ENCODE measurements around the gene IFNA2. TPM values are rescaled to one million over a fixed set of nuclear protein-coding genes. Genes with fewer than 3 reads are reported as not detected.

The IFNA2 gene
- total RNA-seq, 1 experiment from 2014 or later = not detected

DNA sequence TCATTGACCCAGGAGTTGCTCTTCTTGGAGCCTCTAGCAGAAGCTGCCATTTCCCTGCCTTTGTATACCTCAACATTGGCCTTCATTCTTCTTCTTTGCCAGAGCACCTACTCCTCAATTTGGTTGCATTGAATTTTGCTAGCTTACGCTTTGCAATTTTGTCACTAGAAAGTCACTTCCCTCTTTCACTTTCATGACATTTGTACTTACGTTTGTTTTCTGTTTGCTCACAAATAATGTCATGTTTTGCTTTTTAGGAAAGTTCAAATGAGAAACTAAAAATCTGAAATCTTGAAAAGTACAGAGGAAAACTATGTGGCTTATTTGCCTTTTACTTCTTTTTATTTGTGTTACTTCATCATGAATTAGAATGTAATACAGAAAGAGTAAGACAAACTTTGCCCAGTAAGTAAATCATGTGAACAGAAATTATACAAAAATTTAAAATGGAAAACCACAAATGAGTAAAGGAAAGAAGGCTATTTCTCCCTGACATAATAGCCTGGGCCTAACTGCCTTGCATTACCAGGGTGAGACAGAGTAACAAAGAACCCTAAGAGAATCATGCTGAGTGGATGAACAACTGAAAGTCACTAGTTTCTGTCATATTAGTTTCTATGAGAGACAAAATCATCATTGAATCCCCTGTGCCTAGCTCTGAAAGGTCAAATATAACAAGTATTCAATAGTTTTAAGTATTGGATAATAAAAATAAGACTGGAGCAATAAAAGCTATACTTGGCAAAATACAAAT lies 47.7 kb upstream of the IFNA2 start:
- intact Hi-C loops (cut with micrococcal nuclease; ENCODE audit: unreplicated experiment) = no loop called here
- Histone ChIP-seq H3K9me2 (ENCODE audit: insufficient read depth) (no peaks in the 10 kb centered on the region), H3K9me3 (ENCODE audit: insufficient read depth, low read depth) (no peaks in the 10 kb centered on the region), H4K20me1 (ENCODE audit: insufficient read depth) (no peaks in the 10 kb centered on the region), H3K4me3 (no peak overlapping the region), H2AFZ (no peak overlapping the region), H3K4me1 (replicated peaks; ENCODE audit: insufficient read depth) (no peaks in the 10 kb centered on the region), H3K27me3 (ENCODE audit: insufficient read depth, low read depth) (no peaks in the 10 kb centered on the region), H3K79me2 (ENCODE audit: low read depth) (no peaks in the 10 kb centered on the region), H3F3A (ENCODE audit: insufficient read depth, low read depth) (no peaks in the 10 kb centered on the region), H3K36me3 (ENCODE audit: low read depth) (no peaks in the 10 kb centered on the region), H3K4me2 (no peak overlapping the region), H3K27ac (no peak overlapping the region)
- DNase-seq = no peak
- BruUV-seq (replicated peaks) = no TSS peak
- POLR2A ChIA-PET (ENCODE audit: unreplicated experiment) = no interaction called here
- TF ChIP-seq, protein P1, sequence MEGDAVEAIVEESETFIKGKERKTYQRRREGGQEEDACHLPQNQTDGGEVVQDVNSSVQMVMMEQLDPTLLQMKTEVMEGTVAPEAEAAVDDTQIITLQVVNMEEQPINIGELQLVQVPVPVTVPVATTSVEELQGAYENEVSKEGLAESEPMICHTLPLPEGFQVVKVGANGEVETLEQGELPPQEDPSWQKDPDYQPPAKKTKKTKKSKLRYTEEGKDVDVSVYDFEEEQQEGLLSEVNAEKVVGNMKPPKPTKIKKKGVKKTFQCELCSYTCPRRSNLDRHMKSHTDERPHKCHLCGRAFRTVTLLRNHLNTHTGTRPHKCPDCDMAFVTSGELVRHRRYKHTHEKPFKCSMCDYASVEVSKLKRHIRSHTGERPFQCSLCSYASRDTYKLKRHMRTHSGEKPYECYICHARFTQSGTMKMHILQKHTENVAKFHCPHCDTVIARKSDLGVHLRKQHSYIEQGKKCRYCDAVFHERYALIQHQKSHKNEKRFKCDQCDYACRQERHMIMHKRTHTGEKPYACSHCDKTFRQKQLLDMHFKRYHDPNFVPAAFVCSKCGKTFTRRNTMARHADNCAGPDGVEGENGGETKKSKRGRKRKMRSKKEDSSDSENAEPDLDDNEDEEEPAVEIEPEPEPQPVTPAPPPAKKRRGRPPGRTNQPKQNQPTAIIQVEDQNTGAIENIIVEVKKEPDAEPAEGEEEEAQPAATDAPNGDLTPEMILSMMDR (conservative IDR thresholded peaks at IDR 0.05) = no peak
- CTCF ChIA-PET = interaction anchor here (0.6 kb wide), 1 partner anchor 129 kb away, joined by 5 read pairs; no protein-coding TSS in a partner anchor

DNA sequence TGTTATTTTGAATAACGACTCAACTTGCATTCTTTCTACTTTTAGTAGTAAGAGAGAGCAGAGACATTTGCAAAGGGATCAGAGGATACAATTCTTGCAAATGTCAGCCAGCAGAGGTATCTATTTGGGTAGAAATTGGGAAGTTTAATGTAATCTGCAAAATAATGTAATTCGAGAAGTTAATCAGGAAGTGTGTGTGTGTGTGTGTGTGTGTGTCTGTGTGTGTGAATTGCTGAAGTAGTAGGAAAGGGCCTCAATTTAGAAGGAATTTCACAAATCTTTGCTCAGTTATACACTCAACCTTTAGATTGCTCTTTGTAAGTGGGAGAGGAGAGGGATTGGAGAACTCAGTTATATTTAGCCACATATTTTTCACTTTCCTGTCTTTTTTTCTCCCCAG lies 44.0 kb upstream of the IFNA2 start:
- Histone ChIP-seq H3K4me2 (no peak overlapping the region), H3K4me1 (replicated peaks; ENCODE audit: insufficient read depth) (no peaks in the 10 kb centered on the region), H3K79me2 (ENCODE audit: low read depth) (no peaks in the 10 kb centered on the region), H3K27me3 (ENCODE audit: insufficient read depth, low read depth) (no peaks in the 10 kb centered on the region), H3K9me2 (ENCODE audit: insufficient read depth) (no peaks in the 10 kb centered on the region), H4K20me1 (ENCODE audit: insufficient read depth) (no peaks in the 10 kb centered on the region), H3K27ac (no peak overlapping the region), H3F3A (ENCODE audit: insufficient read depth, low read depth) (no peaks in the 10 kb centered on the region), H3K9me3 (ENCODE audit: insufficient read depth, low read depth) (no peaks in the 10 kb centered on the region), H3K36me3 (ENCODE audit: low read depth) (no peaks in the 10 kb centered on the region), H3K4me3 (no peak overlapping the region), H2AFZ (no peak overlapping the region)
- intact Hi-C loops (cut with micrococcal nuclease; ENCODE audit: unreplicated experiment) = no loop called here
- POLR2A ChIA-PET (ENCODE audit: unreplicated experiment) = no interaction called here
- TF ChIP-seq, protein P1 (conservative IDR thresholded peaks at IDR 0.05) = no peak
- TF ChIP-seq EZH2 (IDR thresholded peaks at IDR 0.05; ENCODE audit: low read depth) = no peak
- CTCF ChIA-PET = no interaction called here
- DNase-seq = no peak
- no TSS peak for BruUV-seq (replicated peaks)

DNA sequence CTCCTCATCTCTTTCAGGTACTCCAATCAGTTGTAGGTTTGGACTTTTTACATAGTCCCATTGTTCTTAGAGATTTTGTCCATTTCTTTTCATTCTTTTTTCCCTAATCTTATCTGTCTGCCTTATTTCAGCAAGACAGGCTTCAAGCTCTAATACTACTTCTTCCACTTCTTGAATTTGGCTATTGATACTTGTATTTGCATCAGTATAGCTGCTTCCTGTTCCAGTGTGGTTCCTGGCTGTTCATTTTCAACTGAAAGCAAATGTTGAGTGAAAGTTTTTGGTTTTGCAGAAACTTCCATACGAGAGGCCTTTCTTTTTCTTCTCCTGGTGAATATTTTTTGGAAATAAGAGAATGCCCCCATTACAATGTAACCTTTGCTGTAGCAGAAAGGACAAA lies 43.0 kb upstream of the IFNA2 start:
- no peaks in the 10 kb centered on the region for H3F3A ChIP-seq (ENCODE audit: insufficient read depth, low read depth)

More for the DNA sequence above, 43.0 kb upstream of the IFNA2 start:
- Histone ChIP-seq H3K79me2 (ENCODE audit: low read depth) (no peaks in the 10 kb centered on the region), H2AFZ (no peak overlapping the region), H3K4me2 (no peak overlapping the region), H3K36me3 (ENCODE audit: low read depth) (no peaks in the 10 kb centered on the region), H3K4me3 (no peak overlapping the region), H3K4me1 (replicated peaks; ENCODE audit: insufficient read depth) (no peaks in the 10 kb centered on the region), H3K27me3 (ENCODE audit: insufficient read depth, low read depth) (no peaks in the 10 kb centered on the region), H4K20me1 (ENCODE audit: insufficient read depth) (no peaks in the 10 kb centered on the region), H3K27ac (no peak overlapping the region), H3K9me2 (ENCODE audit: insufficient read depth) (no peaks in the 10 kb centered on the region), H3K9me3 (ENCODE audit: insufficient read depth, low read depth) (no peaks in the 10 kb centered on the region)
- TF ChIP-seq, protein P1 (conservative IDR thresholded peaks at IDR 0.05) = no peak
- TF ChIP-seq EZH2 (IDR thresholded peaks at IDR 0.05; ENCODE audit: low read depth) = no peak
- DNase-seq = no peak
- CTCF ChIA-PET = no interaction called here
- no TSS peak for BruUV-seq (replicated peaks)
- POLR2A ChIA-PET (ENCODE audit: unreplicated experiment) = no interaction called here
- intact Hi-C loops (cut with micrococcal nuclease; ENCODE audit: unreplicated experiment) = no loop called here
